ENCODE results near the gene STK39. TPM values are rescaled to one million over a fixed set of nuclear protein-coding genes. Genes with fewer than 3 reads are reported as not detected.

STK39 gene
- total RNA-seq, 1 donor from 2014 or later, result 45.9 TPM

- peak; percentile 49 for DNase-seq (ENCODE audit: low read depth)
These were observed 37.0 kb downstream of the STK39 start for GRCh38 chr2:168210216-168210894.

GRCh38 chr2:168208652-168209051 is 38.7 kb downstream of the STK39 start:
- DNase-seq (ENCODE audit: low read depth), result no peak

GRCh38 chr2:168207851-168208250 is 39.5 kb downstream of the STK39 start:
- DNase-seq (ENCODE audit: low read depth), result no peak

GRCh38 chr2:168203762-168204693 is 43.4 kb downstream of the STK39 start:
- no peak for DNase-seq (ENCODE audit: low read depth)

GRCh38 chr2:168201584-168202116 is 45.7 kb downstream of the STK39 start:
- DNase-seq (ENCODE audit: low read depth), result no peak

GRCh38 chr2:168200930-168201583 is 46.3 kb downstream of the STK39 start:
- no peak for DNase-seq (ENCODE audit: low read depth)

GRCh38 chr2:168198476-168199207 is 48.8 kb downstream of the STK39 start:
- DNase-seq (ENCODE audit: low read depth), result no peak

- no peak for DNase-seq (ENCODE audit: low read depth)
These were observed 50.6 kb downstream of the STK39 start for GRCh38 chr2:168196764-168197180.

- DNase-seq (ENCODE audit: low read depth), result no peak
These were observed 52.4 kb downstream of the STK39 start for GRCh38 chr2:168194784-168195522.

- DNase-seq (ENCODE audit: low read depth), result no peak
These were observed 54.4 kb downstream of the STK39 start for GRCh38 chr2:168192839-168193616.

GRCh38 chr2:168191955-168192785 is 55.2 kb downstream of the STK39 start:
- no peak for DNase-seq (ENCODE audit: low read depth)

GRCh38 chr2:168190590-168191336 is 56.6 kb downstream of the STK39 start:
- DNase-seq (ENCODE audit: low read depth), result no peak

GRCh38 chr2:168189835-168190569 is 57.4 kb downstream of the STK39 start:
- no peak for DNase-seq (ENCODE audit: low read depth)

- peak; percentile 95 for DNase-seq (ENCODE audit: low read depth)
These were observed 59.4 kb downstream of the STK39 start for GRCh38 chr2:168188002-168188401.

- no peak for DNase-seq (ENCODE audit: low read depth)
These were observed 60.9 kb downstream of the STK39 start for GRCh38 chr2:168186452-168186851.

- no peak for DNase-seq (ENCODE audit: low read depth)
These were observed 61.7 kb downstream of the STK39 start for GRCh38 chr2:168185583-168186274.
